Immature natural killer cell (primary cell): ENCODE measurements around the gene ZNF785. TPM values are rescaled to one million over a fixed set of nuclear protein-coding genes. Genes with fewer than 3 reads are reported as not detected.
"Not testable (repeated sequence)": the region's sequence is repeated elsewhere in the genome, so short reads cannot be mapped to it uniquely, and the experiment has no call there.

ENCODE experiments used
- DNase-seq, 3 donors: peaks; one replicate each; pipeline ENCODE4 v3.0.0; 2022; ENCODE audit warnings: mixed read lengths in 1 of 3
- H3K27ac Mint-ChIP-seq, 6 donors: one replicate each; pipeline ENCODE4 v1.8.0; 2020; ENCODE audit warnings: mixed read lengths in 6 of 6, mild to moderate bottlenecking in 5 of 6, inconsistent platforms in 4 of 6, moderate library complexity in 3 of 6
- H3K27me3 Mint-ChIP-seq, 3 donors: one replicate each; pipeline ENCODE4 v1.8.0; 2020 to 2021; ENCODE audit warnings: low read depth in 3 of 3, mild to moderate bottlenecking in 3 of 3, mixed read lengths in 3 of 3, moderate library complexity in 3 of 3, inconsistent platforms in 1 of 3
- H3K36me3 Mint-ChIP-seq, 3 donors: one replicate each; pipeline ENCODE4 v1.8.0; 2020; ENCODE audit warnings: mixed read lengths in 3 of 3, inconsistent platforms in 2 of 3, mild to moderate bottlenecking in 2 of 3
- H3K4me1 Mint-ChIP-seq, 2 donors: one replicate each; pipeline ENCODE4 v1.8.0; 2020; ENCODE audit warnings: inconsistent platforms in 2 of 2, mild to moderate bottlenecking in 2 of 2, mixed read lengths in 2 of 2, moderate library complexity in 1 of 2
- H3K4me3 Mint-ChIP-seq, 5 donors: one replicate each; pipeline ENCODE4 v1.8.0; 2020; ENCODE audit warnings: mild to moderate bottlenecking in 5 of 5, mixed read lengths in 5 of 5, inconsistent platforms in 3 of 5, moderate library complexity in 3 of 5
- H3K9me3 Mint-ChIP-seq, 6 donors: one replicate each; pipeline ENCODE4 v1.8.0; 2020; ENCODE audit warnings: mild to moderate bottlenecking in 6 of 6, mixed read lengths in 6 of 6, inconsistent platforms in 4 of 6, moderate library complexity in 3 of 6
- polyA plus RNA-seq, 3 donors: library from polyadenylated mRNA; unstranded; fragments of 300-500 nt; fragmentation: Illumina TruSeq; gene quantifications; one replicate each; pipeline ENCODE4 v1.2.3, GENCODE V29; 2021

The ZNF785 gene
- polyA plus RNA-seq, 3 donors from 2014 or later = 1.2 to 3.3 (median 1.9) TPM

GRCh38 chr16:30536391-30537024 lies 49.0 kb downstream of the ZNF785 start:
- DNase-seq, H3K36me3 Mint-ChIP-seq: not testable (repeated sequence)

GRCh38 chr16:30535777-30536190 lies 49.7 kb downstream of the ZNF785 start:
- peaks cover 27 to 36% of the 10 kb centered on the region in 2 donors for H3K4me1 Mint-ChIP-seq
- H3K9me3 Mint-ChIP-seq = no peaks in the 10 kb centered on the region
- H3K36me3 Mint-ChIP-seq = peaks cover 0 to 5% (median 4%) of the 10 kb centered on the region in 3 donors
- H3K27me3 Mint-ChIP-seq = peaks cover 2 to 7% (median 3%) of the 10 kb centered on the region in 3 donors
- peak; percentile 35 to 41 (median 39) for DNase-seq
- peak overlapping the region; percentile 91 to 98 (median 92) for H3K4me3 Mint-ChIP-seq
- H3K27ac Mint-ChIP-seq = peak overlapping the region; percentile 91 to 99 (median 97)

More at GRCh38 chr16:30536391-30537024, 49.0 kb downstream of the ZNF785 start:
- H3K27me3 Mint-ChIP-seq, H3K9me3 Mint-ChIP-seq: not testable (repeated sequence)
- Mint-ChIP-seq H3K4me3 (peak overlapping the region in 4 of 5 donors; percentile 46 to 92 (median 91)), H3K4me1 (peaks cover 27 to 36% of the 10 kb centered on the region in 2 donors), H3K27ac (peak overlapping the region in 5 of 6 donors; percentile 53 to 99 (median 97))

- H3K4me1 Mint-ChIP-seq = peaks cover 27 to 36% of the 10 kb centered on the region in 2 donors
- H3K9me3 Mint-ChIP-seq = no peaks in the 10 kb centered on the region
- H3K36me3 Mint-ChIP-seq = peaks cover 0 to 5% (median 4%) of the 10 kb centered on the region in 3 donors
- peaks cover 3 to 7% (median 4%) of the 10 kb centered on the region in 3 donors for H3K27me3 Mint-ChIP-seq
- DNase-seq = no peak
- peak overlapping the region; percentile 91 to 99 (median 97) for H3K27ac Mint-ChIP-seq
- peak overlapping the region; percentile 91 to 98 (median 92) for H3K4me3 Mint-ChIP-seq
Measured at GRCh38 chr16:30535106-30535776, 50.3 kb downstream of the ZNF785 start.

GRCh38 chr16:30534368-30535105 lies 51.0 kb downstream of the ZNF785 start, which contains the start of gene ZNF747:
Gene ZNF747 (minus strand): TSS chr16:30534858. CDS start chr16:30534679, 179 bp downstream.
- DNase-seq = peak; percentile 89 to 91 (median 90)
- Mint-ChIP-seq H3K4me3 (peak within 1 kb of the TSS; percentile 91 to 98 (median 92)), H3K27ac (peak within 1 kb of the TSS; percentile 91 to 99 (median 97)), H3K27me3 (peaks cover 3 to 7% (median 4%) of the 10 kb centered on the region in 3 donors), H3K9me3 (no peaks in the 10 kb centered on the region), H3K4me1 (peaks cover 27 to 36% of the 10 kb centered on the region in 2 donors), H3K36me3 (peaks cover 0 to 5% (median 4%) of the 10 kb centered on the region in 3 donors)

GRCh38 chr16:30533748-30534367 lies 51.6 kb downstream of the ZNF785 start:
- DNase-seq = no peak
- peaks cover 0 to 5% (median 4%) of the 10 kb centered on the region in 3 donors for H3K36me3 Mint-ChIP-seq
- peaks cover 29 to 38% of the 10 kb centered on the region in 2 donors for H3K4me1 Mint-ChIP-seq
- peaks cover 3 to 7% (median 4%) of the 10 kb centered on the region in 3 donors for H3K27me3 Mint-ChIP-seq
- peak overlapping the region; percentile 37 to 87 (median 71) for H3K27ac Mint-ChIP-seq
- H3K4me3 Mint-ChIP-seq = peak overlapping the region; percentile 76 to 92 (median 80)
- H3K9me3 Mint-ChIP-seq = no peaks in the 10 kb centered on the region

GRCh38 chr16:30533146-30533522 lies 52.4 kb downstream of the ZNF785 start:
- DNase-seq = no peak
- Mint-ChIP-seq H3K27me3 (peaks cover 3 to 7% (median 4%) of the 10 kb centered on the region in 3 donors), H3K4me1 (peaks cover 33 to 43% of the 10 kb centered on the region in 2 donors), H3K36me3 (peaks cover 0 to 5% (median 4%) of the 10 kb centered on the region in 3 donors), H3K27ac (peak overlapping the region in 4 of 6 donors; percentile 35 to 76 (median 57)), H3K4me3 (peak overlapping the region; percentile 38 to 64 (median 56)), H3K9me3 (no peaks in the 10 kb centered on the region)

GRCh38 chr16:30532285-30533145 lies 53.0 kb downstream of the ZNF785 start:
- H3K4me1 Mint-ChIP-seq = peaks cover 38 to 44% of the 10 kb centered on the region in 2 donors
- no peak overlapping the region for H3K27ac Mint-ChIP-seq
- peaks cover 3 to 7% (median 4%) of the 10 kb centered on the region in 3 donors for H3K27me3 Mint-ChIP-seq
- peak overlapping the region in 3 of 5 donors; percentile 55 to 64 (median 59) for H3K4me3 Mint-ChIP-seq
- H3K9me3 Mint-ChIP-seq = no peaks in the 10 kb centered on the region
- DNase-seq = no peak
- peaks cover 0 to 4% (median under 1%) of the 10 kb centered on the region in 3 donors for H3K36me3 Mint-ChIP-seq

Other genes with a start within 250 kb of the ZNF785 start
- 10 to 100 TPM; 39.9 to 54.3 (median 42.9) TPM for gene CD2BP2, start 230.4 kb downstream of the ZNF785 start, polyA plus RNA-seq
- 10 to 100 TPM in 2 of 3 donors, 1 to 10 TPM in 1; 9.5 to 18.5 (median 10.1) TPM for gene TBC1D10B, start 215.2 kb downstream of the ZNF785 start, polyA plus RNA-seq
- 10 to 100 TPM; 10.9 to 22.2 (median 18.7) TPM for gene MYL11, start 210.9 kb downstream of the ZNF785 start, polyA plus RNA-seq
- gene SEPTIN1, start 203.1 kb downstream of the ZNF785 start, polyA plus RNA-seq = 100 to 1,000 TPM; 155 to 213 (median 161) TPM
- gene ZNF48, start 190.3 kb downstream of the ZNF785 start, polyA plus RNA-seq = 1 to 10 TPM; 4.2 to 9.3 (median 5.7) TPM
- gene ZNF771, start 178.1 kb downstream of the ZNF785 start, polyA plus RNA-seq = 1 to 10 TPM in 2 of 3 donors, not detected in 1; 2.8 to 3.2 TPM
- gene DCTPP1, start 155.7 kb downstream of the ZNF785 start, polyA plus RNA-seq = 100 to 1,000 TPM in 1 of 3 donors, 10 to 100 TPM in 2; 64.5 to 101 (median 73.3) TPM
- gene SEPHS2, start 139.8 kb downstream of the ZNF785 start, polyA plus RNA-seq = 10 to 100 TPM; 63.6 to 92.2 (median 80.3) TPM
- 100 to 1,000 TPM; 218 to 488 (median 238) TPM for gene ITGAL, start 113.0 kb downstream of the ZNF785 start, polyA plus RNA-seq
- gene ZNF768, start 59.1 kb downstream of the ZNF785 start, polyA plus RNA-seq = 1 to 10 TPM in 2 of 3 donors, under 1 TPM in 1; 0.15 to 1.7 (median 1.3) TPM
- gene ZNF747, start 50.8 kb downstream of the ZNF785 start, polyA plus RNA-seq = 10 to 100 TPM in 1 of 3 donors, 1 to 10 TPM in 2; 7.4 to 10.2 (median 8.3) TPM
- gene ZNF764, start 27.3 kb downstream of the ZNF785 start, polyA plus RNA-seq = 1 to 10 TPM; 1.3 to 6.3 (median 2.3) TPM
- 10 to 100 TPM; 31.9 to 39.0 (median 33.6) TPM for gene ZNF688, start 14.0 kb downstream of the ZNF785 start, polyA plus RNA-seq
- gene ZNF689, start 24.7 kb upstream of the ZNF785 start, polyA plus RNA-seq = 10 to 100 TPM in 1 of 3 donors, 1 to 10 TPM in 2; 7.5 to 14.7 (median 8.4) TPM
- 10 to 100 TPM; 10.6 to 29.5 (median 12.9) TPM for gene PRR14, start 65.3 kb upstream of the ZNF785 start, polyA plus RNA-seq
- gene FBRS, start 72.7 kb upstream of the ZNF785 start, polyA plus RNA-seq = 1 to 10 TPM in 2 of 3 donors, under 1 TPM in 1; 0.06 to 5.5 (median 1.9) TPM
- gene SRCAP, start 113.5 kb upstream of the ZNF785 start, polyA plus RNA-seq = 10 to 100 TPM in 1 of 3 donors, 1 to 10 TPM in 2; 1.9 to 38.9 (median 2.8) TPM
- gene PHKG2, start 162.7 kb upstream of the ZNF785 start, polyA plus RNA-seq = 10 to 100 TPM; 49.2 to 91.0 (median 62.7) TPM
- 1 to 10 TPM in 1 of 3 donors, under 1 TPM in 1, not detected in 1; 0.76 to 1.0 TPM for gene CFAP119, start 176.4 kb upstream of the ZNF785 start, polyA plus RNA-seq
- gene RNF40, start 176.6 kb upstream of the ZNF785 start, polyA plus RNA-seq = 10 to 100 TPM; 19.3 to 87.3 (median 24.6) TPM
- gene ZNF629, start 201.5 kb upstream of the ZNF785 start, polyA plus RNA-seq = 1 to 10 TPM in 1 of 3 donors, under 1 TPM in 2; 0.09 to 1.1 (median 0.16) TPM